ENCODE data around the gene ANKS1B. TPM values are rescaled to one million over a fixed set of nuclear protein-coding genes. Genes with fewer than 3 reads are reported as not detected.
"Not testable (repeated sequence)": the region's sequence is repeated elsewhere in the genome, so short reads cannot be mapped to it uniquely, and the experiment has no call there.

Gene ANKS1B
- total RNA-seq, 1 donor from 2014 or later = 2.4 TPM

- DNase-seq (ENCODE audit: low read depth) (no peak), FAIRE-seq (no peak)
- TF ChIP-seq CTCF (IDR thresholded peaks at IDR 0.05; ENCODE audit: insufficient read depth, low read depth, low read length) (no peak), EZH2 (IDR thresholded peaks at IDR 0.05; ENCODE audit: insufficient read depth, low read length) (no peak)
- Mint-ChIP-seq H3K27ac (ENCODE audit: unreplicated experiment) (no peak overlapping the region), H3K4me3 (ENCODE audit: unreplicated experiment) (no peak overlapping the region), H3K4me1 (ENCODE audit: low read depth, unreplicated experiment) (no peaks in the 10 kb centered on the region), H3K36me3 (ENCODE audit: low read depth, unreplicated experiment) (no peaks in the 10 kb centered on the region), H3K9me3 (ENCODE audit: unreplicated experiment) (no peaks in the 10 kb centered on the region), H3K27me3 (ENCODE audit: low read depth, unreplicated experiment) (no peaks in the 10 kb centered on the region)
- Histone ChIP-seq H3K79me2 (ENCODE audit: insufficient read depth, low read length) (no peaks in the 10 kb centered on the region), H3K4me1 (ENCODE audit: insufficient read depth, low read length) (no peaks in the 10 kb centered on the region), H3K27ac (ENCODE audit: low read depth, low read length) (no peak overlapping the region), H2AFZ (ENCODE audit: low read depth, low read length) (no peak overlapping the region), H3K36me3 (ENCODE audit: insufficient read depth, low read length) (no peaks in the 10 kb centered on the region), H3K9ac (ENCODE audit: low read length) (no peak overlapping the region), H3K9me3 (ENCODE audit: insufficient read depth, low read depth, low read length) (no peaks in the 10 kb centered on the region), H3K27me3 (ENCODE audit: insufficient read depth, low read length) (no peaks in the 10 kb centered on the region), H3K4me2 (ENCODE audit: low read length) (no peak overlapping the region), H3K4me3 (ENCODE audit: insufficient read depth, low read depth, low read length) (no peak overlapping the region), H4K20me1 (ENCODE audit: insufficient read depth, low read length) (no peaks in the 10 kb centered on the region)
Observed at GRCh38 chr12:99732131-99732530, 252.6 kb downstream of the ANKS1B start.

- Histone ChIP-seq H3K27me3 (ENCODE audit: insufficient read depth, low read length) (no peaks in the 10 kb centered on the region), H3K79me2 (ENCODE audit: insufficient read depth, low read length) (no peaks in the 10 kb centered on the region), H3K9me3 (ENCODE audit: insufficient read depth, low read depth, low read length) (no peaks in the 10 kb centered on the region), H2AFZ (ENCODE audit: low read depth, low read length) (no peak overlapping the region), H3K27ac (ENCODE audit: low read depth, low read length) (no peak overlapping the region), H3K9ac (ENCODE audit: low read length) (no peak overlapping the region), H3K36me3 (ENCODE audit: insufficient read depth, low read length) (no peaks in the 10 kb centered on the region), H3K4me1 (ENCODE audit: insufficient read depth, low read length) (no peaks in the 10 kb centered on the region), H4K20me1 (ENCODE audit: insufficient read depth, low read length) (no peaks in the 10 kb centered on the region), H3K4me2 (ENCODE audit: low read length) (no peak overlapping the region), H3K4me3 (ENCODE audit: insufficient read depth, low read depth, low read length) (no peak overlapping the region)
- H3K4me3 Mint-ChIP-seq (ENCODE audit: unreplicated experiment) = no peak overlapping the region
- H3K27ac Mint-ChIP-seq (ENCODE audit: unreplicated experiment) = no peak overlapping the region
- H3K9me3 Mint-ChIP-seq (ENCODE audit: unreplicated experiment) = peaks cover 4% of the 10 kb centered on the region
- DNase-seq (ENCODE audit: low read depth) = no peak
- no peaks in the 10 kb centered on the region for H3K4me1 Mint-ChIP-seq (ENCODE audit: low read depth, unreplicated experiment)
- H3K27me3 Mint-ChIP-seq (ENCODE audit: low read depth, unreplicated experiment) = no peaks in the 10 kb centered on the region
- no peaks in the 10 kb centered on the region for H3K36me3 Mint-ChIP-seq (ENCODE audit: low read depth, unreplicated experiment)
- no peak for FAIRE-seq
- no peak for TF ChIP-seq EZH2 (IDR thresholded peaks at IDR 0.05; ENCODE audit: insufficient read depth, low read length)
- TF ChIP-seq CTCF (IDR thresholded peaks at IDR 0.05; ENCODE audit: insufficient read depth, low read depth, low read length) = no peak
Observed at GRCh38 chr12:99722690-99723486, 261.8 kb downstream of the ANKS1B start.

DNA sequence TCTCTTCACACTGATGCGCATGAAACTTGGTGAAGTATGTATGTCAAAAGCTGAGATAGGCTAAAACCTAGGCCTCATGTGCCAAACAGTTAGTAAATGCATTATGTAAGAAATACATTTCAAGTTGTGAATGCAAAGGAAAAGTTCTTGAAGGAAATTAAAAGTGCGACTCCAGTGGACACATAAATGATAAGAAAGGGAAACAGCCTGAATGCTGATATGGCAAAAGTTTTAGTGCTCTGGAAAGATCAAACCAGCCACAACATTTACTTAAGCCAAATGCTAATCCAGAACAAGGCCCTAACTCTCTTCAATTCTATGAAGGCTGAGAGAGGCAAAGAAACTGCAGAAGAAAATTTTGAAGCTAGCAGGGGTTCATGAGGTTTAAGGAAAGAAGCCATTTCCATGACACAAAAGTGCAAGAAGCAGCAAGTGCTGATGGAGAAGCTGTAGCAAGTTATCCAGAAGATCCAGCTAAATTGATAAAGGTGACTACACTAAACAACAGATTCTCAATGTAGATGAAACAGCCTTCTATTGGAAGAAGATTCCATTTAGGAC, 262.9 kb downstream of the ANKS1B start:
- Histone ChIP-seq H3K4me2 (ENCODE audit: low read length) (no peak overlapping the region), H3K79me2 (ENCODE audit: insufficient read depth, low read length) (no peaks in the 10 kb centered on the region), H4K20me1 (ENCODE audit: insufficient read depth, low read length) (no peaks in the 10 kb centered on the region), H2AFZ (ENCODE audit: low read depth, low read length) (no peak overlapping the region), H3K4me3 (ENCODE audit: insufficient read depth, low read depth, low read length) (no peak overlapping the region), H3K9ac (ENCODE audit: low read length) (no peak overlapping the region), H3K36me3 (ENCODE audit: insufficient read depth, low read length) (no peaks in the 10 kb centered on the region), H3K4me1 (ENCODE audit: insufficient read depth, low read length) (no peaks in the 10 kb centered on the region), H3K27ac (ENCODE audit: low read depth, low read length) (no peak overlapping the region), H3K9me3 (ENCODE audit: insufficient read depth, low read depth, low read length) (no peaks in the 10 kb centered on the region), H3K27me3 (ENCODE audit: insufficient read depth, low read length) (no peaks in the 10 kb centered on the region)
- Mint-ChIP-seq H3K4me1 (ENCODE audit: low read depth, unreplicated experiment) (no peaks in the 10 kb centered on the region), H3K27me3 (ENCODE audit: low read depth, unreplicated experiment) (no peaks in the 10 kb centered on the region), H3K36me3 (ENCODE audit: low read depth, unreplicated experiment) (no peaks in the 10 kb centered on the region), H3K9me3 (ENCODE audit: unreplicated experiment) (peaks cover 5% of the 10 kb centered on the region), H3K27ac (ENCODE audit: unreplicated experiment) (no peak overlapping the region), H3K4me3 (ENCODE audit: unreplicated experiment) (no peak overlapping the region)
- no peak for FAIRE-seq
- no peak for TF ChIP-seq EZH2 (IDR thresholded peaks at IDR 0.05; ENCODE audit: insufficient read depth, low read length)
- no peak for DNase-seq (ENCODE audit: low read depth)

DNA sequence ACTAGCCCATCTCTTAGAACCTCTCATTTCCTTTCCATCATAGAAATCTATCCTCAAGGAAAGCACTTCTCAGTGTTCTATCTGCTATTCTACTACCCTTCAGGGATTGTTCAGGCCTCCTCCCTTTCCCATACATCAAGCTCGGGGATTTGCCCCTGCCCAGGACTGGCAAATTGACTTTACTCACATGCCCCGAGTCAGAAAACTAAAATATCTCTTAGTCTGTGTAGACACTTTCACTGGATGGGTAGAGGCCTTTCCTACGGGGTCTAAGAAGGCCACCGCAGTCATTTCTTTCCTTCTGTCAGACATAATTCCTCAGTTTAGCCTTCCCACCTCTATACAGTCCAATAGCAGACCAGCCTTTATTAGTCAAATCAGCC, 264.7 kb downstream of the ANKS1B start:
- H3K4me2 ChIP-seq (ENCODE audit: low read length); H3K27me3 Mint-ChIP-seq (ENCODE audit: low read depth, unreplicated experiment); H3K27me3 ChIP-seq (ENCODE audit: insufficient read depth, low read length); H2AFZ ChIP-seq (ENCODE audit: low read depth, low read length); H3K36me3 ChIP-seq (ENCODE audit: insufficient read depth, low read length); H3K9ac ChIP-seq (ENCODE audit: low read length); H3K9me3 ChIP-seq (ENCODE audit: insufficient read depth, low read depth, low read length); FAIRE-seq; H3K4me1 ChIP-seq (ENCODE audit: insufficient read depth, low read length); H3K27ac Mint-ChIP-seq (ENCODE audit: unreplicated experiment); H4K20me1 ChIP-seq (ENCODE audit: insufficient read depth, low read length); H3K9me3 Mint-ChIP-seq (ENCODE audit: unreplicated experiment); DNase-seq (ENCODE audit: low read depth); H3K36me3 Mint-ChIP-seq (ENCODE audit: low read depth, unreplicated experiment); H3K4me3 ChIP-seq (ENCODE audit: insufficient read depth, low read depth, low read length); H3K4me1 Mint-ChIP-seq (ENCODE audit: low read depth, unreplicated experiment); H3K4me3 Mint-ChIP-seq (ENCODE audit: unreplicated experiment); H3K79me2 ChIP-seq (ENCODE audit: insufficient read depth, low read length); H3K27ac ChIP-seq (ENCODE audit: low read depth, low read length): not testable (repeated sequence)
